Esophagus muscularis mucosa (tissue), 4 donors: Measurements from ENCODE around the gene MYOCOS.

Source experiments
- CTCF ChIP-seq, 3 experiments: fragments of 200-600 bp in 2 of 3; fragments of 450-650 bp in 1 of 3; sonication (generic) in 2 of 3; IDR thresholded peaks; one replicate each; pipeline ENCODE4 v1.5.1; 2017 to 2019; ENCODE audit warnings: antibody characterized with exemption in 3 of 3, mild to moderate bottlenecking in 2 of 3, moderate library complexity in 1 of 3
- EP300 ChIP-seq: sonication (generic); formaldehyde crosslinking; IDR thresholded peaks from one replicate; pipeline ENCODE4 v1.6.1; 2017; ENCODE audit warnings: antibody characterized with exemption
- POLR2A ChIP-seq: fragments of 450-650 bp; IDR thresholded peaks from one replicate; pipeline ENCODE4 v1.6.1; 2017; ENCODE audit warnings: antibody characterized with exemption, moderate library complexity, mild to moderate bottlenecking, low read depth
- POLR2AphosphoS5 ChIP-seq, 2 donors: sonication (generic); formaldehyde crosslinking; IDR thresholded peaks; one replicate each; pipeline ENCODE4 v1.6.1; 2017; ENCODE audit warnings: antibody characterized with exemption in 2 of 2

GRCh38 chr1:171616586-171616985 is 5.5 kb upstream of the MYOCOS start:
- TF ChIP-seq POLR2AphosphoS5 (IDR thresholded peaks at IDR 0.05) (no peak), CTCF (IDR thresholded peaks at IDR 0.05) (no peak), POLR2A (no peak), EP300 (no peak)
